SK-N-SH treated with all-trans-retinoic acid at 6 μM for 48 hours (cell line): ENCODE results near the gene FAM210A.

Source experiments
- BACH2 ChIP-seq: fragments of 250-450 bp; sonication (Bioruptor Pico); IDR thresholded peaks from 2 replicates; pipeline ENCODE4 v1.9.0; 2021; ENCODE audit warnings: mild to moderate bottlenecking, borderline replicate concordance
- OSR1 ChIP-seq: fragments of 250-450 bp; sonication (Bioruptor Pico); IDR thresholded peaks from 2 replicates; pipeline ENCODE4 v1.8.0; 2022; ENCODE audit warnings: moderate library complexity, mild to moderate bottlenecking, inconsistent platforms
- PATZ1 ChIP-seq: fragments of 250-450 bp; sonication (Bioruptor Pico); IDR thresholded peaks from 2 replicates; pipeline ENCODE4 v1.8.0; 2020; ENCODE audit warnings: mild to moderate bottlenecking, moderate library complexity, borderline replicate concordance
- RARB ChIP-seq: fragments of 250-450 bp; sonication (Bioruptor Pico); IDR thresholded peaks from 2 replicates; pipeline ENCODE4 v1.8.0; 2021; ENCODE audit warnings: mild to moderate bottlenecking, moderate library complexity
- SNAI2 ChIP-seq: fragments of 250-450 bp; sonication (Bioruptor Pico); IDR thresholded peaks from 2 replicates; pipeline ENCODE4 v1.5.0; 2020; ENCODE audit warnings: mild to moderate bottlenecking, moderate library complexity
- ZFP30 ChIP-seq: fragments of 450-650 bp; formaldehyde crosslinking; IDR thresholded peaks from 2 replicates; pipeline ENCODE4 v1.5.0; 2022; ENCODE audit warnings: mild to moderate bottlenecking, moderate library complexity
- ZNF70 ChIP-seq: fragments of 450-650 bp; formaldehyde crosslinking; IDR thresholded peaks from 2 replicates; pipeline ENCODE4 v1.5.0; 2020; ENCODE audit warnings: mild to moderate bottlenecking, moderate library complexity
- TF ChIP-seq, protein P1 (sequence below): fragments of 250-450 bp; sonication (Bioruptor Pico); IDR thresholded peaks from 2 replicates; pipeline ENCODE4 v1.5.1; 2021; ENCODE audit warnings: mild to moderate bottlenecking, moderate library complexity
- TF ChIP-seq, protein P2 (sequence below): fragments of 250-450 bp; sonication (Bioruptor Pico); IDR thresholded peaks from 2 replicates; pipeline ENCODE4 v1.8.0; 2021; ENCODE audit warnings: low read depth, mild to moderate bottlenecking, moderate library complexity, borderline replicate concordance
- TF ChIP-seq, protein P3 (sequence below): fragments of 250-450 bp; sonication (Bioruptor Pico); IDR thresholded peaks from 2 replicates; pipeline ENCODE4 v1.5.1; 2020; ENCODE audit warnings: low read depth, mild to moderate bottlenecking, moderate library complexity

GRCh38 chr18:13700153-13700552, 26.2 kb downstream of the FAM210A start:
- TF ChIP-seq ZFP30 (CRISPR knock-in tag) = no peak
- TF ChIP-seq, protein P1, sequence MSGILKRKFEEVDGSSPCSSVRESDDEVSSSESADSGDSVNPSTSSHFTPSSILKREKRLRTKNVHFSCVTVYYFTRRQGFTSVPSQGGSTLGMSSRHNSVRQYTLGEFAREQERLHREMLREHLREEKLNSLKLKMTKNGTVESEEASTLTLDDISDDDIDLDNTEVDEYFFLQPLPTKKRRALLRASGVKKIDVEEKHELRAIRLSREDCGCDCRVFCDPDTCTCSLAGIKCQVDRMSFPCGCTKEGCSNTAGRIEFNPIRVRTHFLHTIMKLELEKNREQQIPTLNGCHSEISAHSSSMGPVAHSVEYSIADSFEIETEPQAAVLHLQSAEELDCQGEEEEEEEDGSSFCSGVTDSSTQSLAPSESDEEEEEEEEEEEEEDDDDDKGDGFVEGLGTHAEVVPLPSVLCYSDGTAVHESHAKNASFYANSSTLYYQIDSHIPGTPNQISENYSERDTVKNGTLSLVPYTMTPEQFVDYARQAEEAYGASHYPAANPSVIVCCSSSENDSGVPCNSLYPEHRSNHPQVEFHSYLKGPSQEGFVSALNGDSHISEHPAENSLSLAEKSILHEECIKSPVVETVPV = no peak
- TF ChIP-seq SNAI2 (CRISPR knock-in tag) = no peak
- TF ChIP-seq ZNF70 (CRISPR knock-in tag) = no peak
- TF ChIP-seq PATZ1 = no peak
- no peak for TF ChIP-seq OSR1 (CRISPR knock-in tag)
- no peak for TF ChIP-seq RARB (CRISPR knock-in tag)
- no peak for TF ChIP-seq BACH2 (CRISPR knock-in tag)
- TF ChIP-seq, protein P2, sequence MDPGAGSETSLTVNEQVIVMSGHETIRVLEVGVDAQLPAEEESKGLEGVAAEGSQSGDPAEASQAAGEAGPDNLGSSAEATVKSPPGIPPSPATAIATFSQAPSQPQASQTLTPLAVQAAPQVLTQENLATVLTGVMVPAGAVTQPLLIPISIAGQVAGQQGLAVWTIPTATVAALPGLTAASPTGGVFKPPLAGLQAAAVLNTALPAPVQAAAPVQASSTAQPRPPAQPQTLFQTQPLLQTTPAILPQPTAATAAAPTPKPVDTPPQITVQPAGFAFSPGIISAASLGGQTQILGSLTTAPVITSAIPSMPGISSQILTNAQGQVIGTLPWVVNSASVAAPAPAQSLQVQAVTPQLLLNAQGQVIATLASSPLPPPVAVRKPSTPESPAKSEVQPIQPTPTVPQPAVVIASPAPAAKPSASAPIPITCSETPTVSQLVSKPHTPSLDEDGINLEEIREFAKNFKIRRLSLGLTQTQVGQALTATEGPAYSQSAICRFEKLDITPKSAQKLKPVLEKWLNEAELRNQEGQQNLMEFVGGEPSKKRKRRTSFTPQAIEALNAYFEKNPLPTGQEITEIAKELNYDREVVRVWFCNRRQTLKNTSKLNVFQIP (CRISPR knock-in tag) = no peak
- TF ChIP-seq, protein P3, sequence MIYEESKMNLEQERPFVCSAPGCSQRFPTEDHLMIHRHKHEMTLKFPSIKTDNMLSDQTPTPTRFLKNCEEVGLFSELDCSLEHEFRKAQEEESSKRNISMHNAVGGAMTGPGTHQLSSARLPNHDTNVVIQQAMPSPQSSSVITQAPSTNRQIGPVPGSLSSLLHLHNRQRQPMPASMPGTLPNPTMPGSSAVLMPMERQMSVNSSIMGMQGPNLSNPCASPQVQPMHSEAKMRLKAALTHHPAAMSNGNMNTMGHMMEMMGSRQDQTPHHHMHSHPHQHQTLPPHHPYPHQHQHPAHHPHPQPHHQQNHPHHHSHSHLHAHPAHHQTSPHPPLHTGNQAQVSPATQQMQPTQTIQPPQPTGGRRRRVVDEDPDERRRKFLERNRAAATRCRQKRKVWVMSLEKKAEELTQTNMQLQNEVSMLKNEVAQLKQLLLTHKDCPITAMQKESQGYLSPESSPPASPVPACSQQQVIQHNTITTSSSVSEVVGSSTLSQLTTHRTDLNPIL (CRISPR knock-in tag) = no peak
